ENCODE measurements around the gene GNMT.

GNMT gene

GRCh38 chr6:43012364-43012763 lies 51.8 kb downstream of the GNMT start:
- H3K27me3 ChIP-seq (ENCODE audit: insufficient read depth, low read length) = no peaks in the 10 kb centered on the region
- H3F3A ChIP-seq (ENCODE audit: insufficient read depth, low read length) = no peaks in the 10 kb centered on the region
- peaks cover 53% of the 10 kb centered on the region for H3K36me3 ChIP-seq (ENCODE audit: insufficient read depth, low read length)
- no peaks in the 10 kb centered on the region for H3K9me3 ChIP-seq (ENCODE audit: low read length)
- no peaks in the 10 kb centered on the region for H4K20me1 ChIP-seq (ENCODE audit: insufficient read depth, low read length)
- no peaks in the 10 kb centered on the region for H3K9me2 ChIP-seq (ENCODE audit: low read depth, low read length)
- no peak overlapping the region for H3K27ac ChIP-seq (ENCODE audit: low read depth, low read length, poor library complexity, severe bottlenecking)
- H2AFZ ChIP-seq (ENCODE audit: low read length) = no peak overlapping the region
- peak overlapping the region; percentile 75 for H3K4me3 ChIP-seq (ENCODE audit: low read depth, low read length, poor library complexity, severe bottlenecking)
- peak overlapping the region; percentile 89; the same call in 1 of the 2 replicates for H3K9ac ChIP-seq (ENCODE audit: low read length)
- TF ChIP-seq, protein P1, sequence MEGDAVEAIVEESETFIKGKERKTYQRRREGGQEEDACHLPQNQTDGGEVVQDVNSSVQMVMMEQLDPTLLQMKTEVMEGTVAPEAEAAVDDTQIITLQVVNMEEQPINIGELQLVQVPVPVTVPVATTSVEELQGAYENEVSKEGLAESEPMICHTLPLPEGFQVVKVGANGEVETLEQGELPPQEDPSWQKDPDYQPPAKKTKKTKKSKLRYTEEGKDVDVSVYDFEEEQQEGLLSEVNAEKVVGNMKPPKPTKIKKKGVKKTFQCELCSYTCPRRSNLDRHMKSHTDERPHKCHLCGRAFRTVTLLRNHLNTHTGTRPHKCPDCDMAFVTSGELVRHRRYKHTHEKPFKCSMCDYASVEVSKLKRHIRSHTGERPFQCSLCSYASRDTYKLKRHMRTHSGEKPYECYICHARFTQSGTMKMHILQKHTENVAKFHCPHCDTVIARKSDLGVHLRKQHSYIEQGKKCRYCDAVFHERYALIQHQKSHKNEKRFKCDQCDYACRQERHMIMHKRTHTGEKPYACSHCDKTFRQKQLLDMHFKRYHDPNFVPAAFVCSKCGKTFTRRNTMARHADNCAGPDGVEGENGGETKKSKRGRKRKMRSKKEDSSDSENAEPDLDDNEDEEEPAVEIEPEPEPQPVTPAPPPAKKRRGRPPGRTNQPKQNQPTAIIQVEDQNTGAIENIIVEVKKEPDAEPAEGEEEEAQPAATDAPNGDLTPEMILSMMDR (IDR thresholded peaks at IDR 0.05; ENCODE audit: low read length) = no peak
- no peak for TF ChIP-seq EZH2 (IDR thresholded peaks at IDR 0.05; ENCODE audit: borderline replicate concordance, low read length)
- H3K4me2 ChIP-seq (ENCODE audit: low read length) = peak overlapping the region; percentile 87
- H3K79me2 ChIP-seq (ENCODE audit: insufficient read depth, low read length) = peaks cover 10% of the 10 kb centered on the region; the same call in 1 of the 2 replicates
- peaks cover 23% of the 10 kb centered on the region for H3K4me1 ChIP-seq (ENCODE audit: insufficient read depth, low read length, severe bottlenecking)

DNA sequence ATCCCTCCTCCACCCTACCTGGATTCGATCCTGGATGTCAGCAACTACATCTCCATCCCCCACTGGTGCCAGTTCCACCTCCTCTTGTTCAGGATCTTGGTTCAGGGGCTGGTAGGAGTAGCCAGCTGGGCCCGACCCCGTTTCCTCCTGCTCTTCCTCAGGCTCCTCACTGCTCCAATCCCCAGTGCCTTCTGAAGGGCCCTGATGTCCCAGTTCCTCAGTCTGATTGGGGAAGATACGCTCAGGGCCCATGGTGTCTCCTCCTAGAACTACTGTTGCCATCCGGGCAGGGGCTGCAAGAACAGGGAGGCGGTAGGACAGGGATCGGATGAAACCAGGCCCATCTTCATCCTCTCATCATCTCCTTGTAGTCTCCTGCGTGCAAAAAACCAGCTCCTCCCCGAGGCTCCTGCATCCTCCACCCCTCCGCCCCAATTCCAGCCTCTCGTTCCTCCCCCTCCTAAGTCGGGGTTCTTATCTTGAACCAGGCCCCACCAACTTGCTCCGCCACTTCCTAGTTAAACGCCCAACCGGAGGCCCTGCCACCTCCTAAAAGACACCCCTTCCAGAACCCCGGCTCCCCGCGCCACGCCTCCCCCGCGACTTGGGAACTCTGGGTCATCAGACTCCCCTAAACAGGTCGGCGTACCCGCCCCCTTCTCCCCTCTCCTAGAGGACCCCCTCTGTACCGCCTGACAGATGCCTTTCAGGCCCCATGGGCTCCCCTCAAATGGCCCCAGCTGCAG lies 52.7 kb downstream of the GNMT start:
- Histone ChIP-seq H3K4me3 (ENCODE audit: low read depth, low read length, poor library complexity, severe bottlenecking) (peak overlapping the region; percentile 75), H3K27me3 (ENCODE audit: insufficient read depth, low read length) (no peaks in the 10 kb centered on the region), H2AFZ (ENCODE audit: low read length) (no peak overlapping the region), H3F3A (ENCODE audit: insufficient read depth, low read length) (no peaks in the 10 kb centered on the region), H3K4me1 (ENCODE audit: insufficient read depth, low read length, severe bottlenecking) (peaks cover 23% of the 10 kb centered on the region), H3K36me3 (ENCODE audit: insufficient read depth, low read length) (peaks cover 53% of the 10 kb centered on the region), H3K9ac (ENCODE audit: low read length) (peak overlapping the region; percentile 89), H3K9me2 (ENCODE audit: low read depth, low read length) (no peaks in the 10 kb centered on the region), H3K27ac (ENCODE audit: low read depth, low read length, poor library complexity, severe bottlenecking) (peak overlapping the region; percentile 29), H3K79me2 (ENCODE audit: insufficient read depth, low read length) (peaks cover 10% of the 10 kb centered on the region; the same call in 1 of the 2 replicates), H3K4me2 (ENCODE audit: low read length) (peak overlapping the region; percentile 87), H3K9me3 (ENCODE audit: low read length) (no peaks in the 10 kb centered on the region), H4K20me1 (ENCODE audit: insufficient read depth, low read length) (no peaks in the 10 kb centered on the region)
- no peak for TF ChIP-seq EZH2 (IDR thresholded peaks at IDR 0.05; ENCODE audit: borderline replicate concordance, low read length)
